ENCODE data around the gene PTPRN2.

Gene PTPRN2

DNA sequence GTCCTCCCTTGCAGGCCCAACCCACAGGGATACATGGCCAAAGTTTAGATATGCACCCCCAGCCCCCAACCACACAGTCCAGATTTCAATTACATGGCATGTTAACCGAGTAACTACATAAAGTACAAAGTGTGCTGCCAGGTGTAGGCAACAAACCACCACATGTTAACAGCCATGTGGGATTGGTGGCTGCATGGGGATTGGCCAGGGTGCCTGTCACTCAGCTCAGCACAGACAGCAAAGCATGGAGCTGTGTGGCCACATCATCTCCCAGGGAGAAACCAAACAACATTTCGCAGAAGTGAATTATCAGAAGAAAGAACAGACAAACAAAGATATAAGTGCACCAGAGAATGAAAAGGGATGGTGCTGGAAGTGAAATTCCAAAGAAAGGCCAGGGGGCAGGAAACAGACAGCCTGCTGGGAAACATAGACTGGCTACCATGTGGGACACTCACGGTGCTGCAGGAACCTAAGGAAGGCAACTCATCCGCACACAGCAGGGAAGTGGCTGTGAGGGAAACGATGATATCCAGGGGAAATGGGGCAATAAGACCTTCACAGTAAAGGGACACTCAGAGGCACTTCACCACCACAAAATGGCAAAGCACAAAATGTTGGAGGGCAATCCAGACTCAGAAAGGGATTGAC, 171.2 kb downstream of the PTPRN2 start:
- TF ChIP-seq, protein P1, sequence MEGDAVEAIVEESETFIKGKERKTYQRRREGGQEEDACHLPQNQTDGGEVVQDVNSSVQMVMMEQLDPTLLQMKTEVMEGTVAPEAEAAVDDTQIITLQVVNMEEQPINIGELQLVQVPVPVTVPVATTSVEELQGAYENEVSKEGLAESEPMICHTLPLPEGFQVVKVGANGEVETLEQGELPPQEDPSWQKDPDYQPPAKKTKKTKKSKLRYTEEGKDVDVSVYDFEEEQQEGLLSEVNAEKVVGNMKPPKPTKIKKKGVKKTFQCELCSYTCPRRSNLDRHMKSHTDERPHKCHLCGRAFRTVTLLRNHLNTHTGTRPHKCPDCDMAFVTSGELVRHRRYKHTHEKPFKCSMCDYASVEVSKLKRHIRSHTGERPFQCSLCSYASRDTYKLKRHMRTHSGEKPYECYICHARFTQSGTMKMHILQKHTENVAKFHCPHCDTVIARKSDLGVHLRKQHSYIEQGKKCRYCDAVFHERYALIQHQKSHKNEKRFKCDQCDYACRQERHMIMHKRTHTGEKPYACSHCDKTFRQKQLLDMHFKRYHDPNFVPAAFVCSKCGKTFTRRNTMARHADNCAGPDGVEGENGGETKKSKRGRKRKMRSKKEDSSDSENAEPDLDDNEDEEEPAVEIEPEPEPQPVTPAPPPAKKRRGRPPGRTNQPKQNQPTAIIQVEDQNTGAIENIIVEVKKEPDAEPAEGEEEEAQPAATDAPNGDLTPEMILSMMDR (IDR thresholded peaks at IDR 0.05; ENCODE audit: low read depth, low read length) = no peak
- no peak for DNase-seq (ENCODE audit: extremely low read depth, low read depth)

DNA sequence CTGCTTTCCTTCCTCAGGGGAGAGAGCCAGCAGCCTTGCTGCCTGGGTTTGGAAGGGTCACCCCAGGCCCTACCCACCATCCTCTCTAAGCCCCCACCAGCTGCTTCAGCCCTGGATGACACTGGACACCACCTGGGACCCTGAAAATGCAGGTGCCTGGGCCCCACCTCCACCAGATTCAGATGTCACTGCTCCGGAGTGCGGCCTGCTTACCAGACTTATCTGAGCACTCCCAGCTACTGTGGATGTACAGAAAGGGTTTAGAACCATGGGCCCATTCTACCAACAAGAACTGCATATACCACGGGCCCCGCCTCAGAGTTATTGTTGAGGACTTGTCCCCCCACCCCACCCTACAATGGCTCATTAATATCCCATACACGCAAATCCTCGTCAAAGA, 172.3 kb downstream of the PTPRN2 start:
- TF ChIP-seq, protein P1 (IDR thresholded peaks at IDR 0.05; ENCODE audit: low read depth, low read length) = no peak
- no peak for DNase-seq (ENCODE audit: extremely low read depth, low read depth)

DNA sequence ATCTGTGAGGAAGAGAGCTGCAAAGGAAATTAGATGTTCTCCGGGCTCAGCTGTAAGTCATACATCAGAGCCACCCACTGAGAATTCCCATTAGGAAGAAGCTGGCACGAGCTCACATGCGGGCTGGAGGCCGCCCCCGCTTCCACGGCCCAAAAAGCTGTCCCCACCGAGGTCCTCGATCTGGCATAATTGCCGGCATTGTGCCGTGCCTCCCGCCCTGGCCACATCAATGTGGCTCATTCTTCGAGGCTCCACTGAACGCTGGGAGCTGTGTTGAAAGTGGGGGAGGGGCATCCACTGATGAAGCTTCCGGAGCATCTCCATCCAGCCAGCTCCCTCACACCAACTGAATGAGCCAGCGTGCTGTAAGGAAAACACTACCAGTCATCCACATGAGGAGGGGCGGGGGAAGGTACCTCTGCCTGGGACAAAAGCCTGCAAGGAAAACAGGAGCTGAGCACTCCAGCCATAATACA, 173.1 kb downstream of the PTPRN2 start:
- TF ChIP-seq, protein P1 (IDR thresholded peaks at IDR 0.05; ENCODE audit: low read depth, low read length) = no peak
- no peak for DNase-seq (ENCODE audit: extremely low read depth, low read depth)

DNA sequence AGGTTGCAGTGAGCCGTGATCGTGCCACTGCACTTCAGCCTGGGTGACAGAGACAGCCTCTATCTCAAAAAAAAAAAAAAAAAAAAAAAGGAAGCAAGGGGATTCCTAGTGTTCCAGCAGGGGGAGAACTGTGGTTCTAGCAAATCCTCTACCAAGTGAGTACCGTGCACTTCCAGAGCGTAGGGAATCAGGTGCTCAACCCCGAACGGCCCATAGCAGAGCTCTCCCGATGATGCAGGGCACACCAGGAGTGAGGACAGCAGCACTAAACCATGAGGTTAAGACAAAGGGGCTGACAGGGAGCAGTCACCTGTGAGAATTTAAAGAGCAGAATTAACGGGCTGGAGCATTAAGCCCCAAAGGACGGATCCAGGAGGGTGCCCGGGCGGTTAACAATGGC, 173.6 kb downstream of the PTPRN2 start:
- DNase-seq (ENCODE audit: extremely low read depth, low read depth) = no peak
- TF ChIP-seq, protein P1 (IDR thresholded peaks at IDR 0.05; ENCODE audit: low read depth, low read length) = no peak

DNA sequence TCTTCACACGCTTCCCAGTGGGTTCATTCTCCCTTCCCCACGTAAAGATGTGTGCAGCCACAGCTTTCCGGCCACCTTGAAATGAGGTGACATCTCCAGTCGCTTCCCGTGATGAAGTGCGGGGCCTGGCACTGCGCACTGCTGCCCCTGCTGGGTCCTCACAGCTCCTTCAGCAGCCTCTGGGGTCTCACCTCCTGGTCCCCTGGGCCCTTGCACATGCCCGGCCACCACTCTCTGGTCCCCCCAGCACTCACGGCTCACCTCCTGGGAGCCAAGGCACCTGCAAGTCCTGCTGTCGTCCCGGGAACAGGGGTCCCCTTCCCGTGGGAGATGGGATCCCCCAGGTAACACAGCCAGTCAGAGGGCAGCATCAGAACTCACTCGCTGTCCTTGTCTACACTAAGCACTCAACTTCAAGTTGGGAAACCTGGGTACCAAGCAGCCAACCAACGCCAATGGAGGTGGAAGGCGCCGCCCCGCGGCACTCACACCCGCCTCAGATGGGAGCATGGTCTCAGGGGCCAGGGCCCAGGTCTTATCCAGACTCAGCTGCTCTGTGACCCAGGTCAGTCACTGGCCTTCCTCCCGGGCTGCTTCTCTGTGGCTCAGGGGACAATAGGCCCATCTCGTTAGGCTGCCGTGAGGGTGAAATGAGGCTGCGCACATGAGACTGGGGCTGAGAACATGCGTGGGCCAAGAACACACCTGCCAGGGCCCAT, 176.2 kb downstream of the PTPRN2 start:
- no peak for DNase-seq (ENCODE audit: extremely low read depth, low read depth)
- TF ChIP-seq, protein P1 (IDR thresholded peaks at IDR 0.05; ENCODE audit: low read depth, low read length) = no peak

DNA sequence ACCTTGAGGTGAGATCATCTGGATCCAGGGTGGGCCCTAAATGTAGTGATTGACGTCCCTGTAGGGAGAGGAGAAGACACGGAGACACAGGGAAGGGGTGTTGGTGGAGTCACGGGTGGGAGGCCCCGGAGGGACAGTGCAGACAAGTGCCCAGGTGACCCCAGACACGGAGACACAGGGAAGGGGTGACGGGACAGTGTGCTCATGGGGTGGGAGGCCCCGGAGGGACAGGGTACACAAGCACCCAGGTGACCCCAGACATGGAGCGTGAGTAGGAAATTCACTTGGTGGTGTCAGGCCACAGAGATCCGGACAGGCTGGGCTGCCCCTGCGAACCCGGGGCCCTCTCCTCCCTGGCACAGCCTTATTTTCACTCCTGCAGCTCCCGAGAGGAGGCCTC, 176.9 kb downstream of the PTPRN2 start:
- DNase-seq (ENCODE audit: extremely low read depth, low read depth) = no peak
- TF ChIP-seq, protein P1 (IDR thresholded peaks at IDR 0.05; ENCODE audit: low read depth, low read length) = no peak

DNA sequence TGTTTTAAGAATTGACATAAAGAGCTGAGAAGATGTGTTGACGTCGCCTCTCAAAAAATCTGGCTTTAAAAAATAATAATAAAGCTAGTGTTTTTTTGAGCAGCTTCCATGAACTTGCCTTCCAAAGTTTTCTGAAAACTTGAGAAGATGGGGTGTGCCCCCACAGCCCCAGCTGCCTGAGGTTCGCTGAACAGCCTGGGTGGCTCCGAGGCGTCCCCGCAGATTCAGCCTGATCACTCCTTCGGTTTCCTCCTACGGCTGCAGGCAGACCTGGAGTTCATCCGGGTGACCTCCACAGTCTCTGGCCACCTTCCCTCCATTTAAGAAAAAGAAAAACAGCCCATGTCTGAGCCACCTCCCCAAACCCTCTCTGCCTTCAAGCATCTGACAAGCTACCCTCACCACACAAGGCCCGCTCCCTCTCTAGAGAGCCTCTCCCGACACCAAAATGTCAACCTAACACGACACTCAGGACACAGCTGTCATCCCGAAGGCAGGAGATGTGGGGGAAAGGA, 177.8 kb downstream of the PTPRN2 start:
- DNase-seq (ENCODE audit: extremely low read depth, low read depth) = no peak
- TF ChIP-seq, protein P1 (IDR thresholded peaks at IDR 0.05; ENCODE audit: low read depth, low read length) = no peak

Data from AG09319 (cell line).